Islet of Langerhans (tissue), 1 donor: ENCODE results near the gene STXBP2.
"Not testable (repeated sequence)": the region's sequence is repeated elsewhere in the genome, so short reads cannot be mapped to it uniquely, and the experiment has no call there.

Experiments used
- FAIRE-seq: peaks from one replicate; lab custom pipeline; 2011; peaks lifted over from hg19 to GRCh38; lab: Jason Lieb, UNC

STXBP2 gene

GRCh38 chr19:7635670-7636069, 1.2 kb upstream of the STXBP2 start:
- FAIRE-seq = no peak

GRCh38 chr19:7636317-7636690, 606 bp upstream of the STXBP2 start:
- no peak for FAIRE-seq

GRCh38 chr19:7637374-7638256, 705 bp downstream of the STXBP2 start:
- FAIRE-seq = no peak

GRCh38 chr19:7638802-7639465, 2.0 kb downstream of the STXBP2 start:
- FAIRE-seq = no peak

DNA sequence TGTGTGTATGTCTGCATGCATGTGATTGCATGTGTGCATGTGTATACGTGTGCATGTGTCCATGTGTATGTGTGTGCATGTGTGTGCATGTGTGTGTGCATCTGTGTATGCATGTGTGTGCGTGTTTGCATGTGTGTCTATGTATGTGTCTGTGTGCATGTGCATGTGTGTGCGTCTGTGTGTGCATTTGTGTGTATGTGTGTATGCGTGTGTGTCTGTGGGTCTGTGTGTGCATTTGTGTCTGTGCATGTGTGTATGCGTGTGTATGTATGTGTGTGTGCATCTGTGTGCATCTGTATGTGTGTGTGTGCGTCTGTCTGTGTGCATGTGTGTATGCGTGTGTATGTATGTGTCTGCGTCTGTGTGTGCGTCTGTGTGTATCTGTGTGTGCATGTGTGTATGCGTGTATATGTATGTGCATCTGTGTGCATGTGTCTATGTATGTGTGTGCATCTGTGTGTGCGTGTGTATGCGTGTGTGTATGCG, 3.0 kb downstream of the STXBP2 start:
- FAIRE-seq = no peak

DNA sequence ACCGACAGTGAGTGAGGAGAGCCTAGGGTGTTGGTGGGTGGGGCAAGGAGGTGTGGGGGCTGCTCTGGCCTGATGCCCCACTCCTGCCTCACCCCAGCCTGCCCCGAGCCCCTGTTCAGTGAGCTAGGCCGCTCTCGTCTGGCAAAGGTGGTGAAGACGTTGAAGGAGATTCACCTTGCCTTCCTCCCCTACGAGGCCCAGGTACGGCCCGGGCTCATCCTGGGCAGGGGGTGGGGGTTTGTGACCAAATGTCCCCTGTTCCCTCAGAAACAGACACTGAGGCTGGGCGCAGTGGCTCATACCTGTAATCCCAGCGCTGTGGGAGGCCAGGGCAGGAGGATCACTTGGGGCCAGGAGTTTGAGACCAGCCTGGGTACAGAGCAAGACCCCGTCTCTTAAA, 3.9 kb downstream of the STXBP2 start:
- no peak for FAIRE-seq

GRCh38 chr19:7641290-7642276, 4.7 kb downstream of the STXBP2 start:
- no peak for FAIRE-seq

DNA sequence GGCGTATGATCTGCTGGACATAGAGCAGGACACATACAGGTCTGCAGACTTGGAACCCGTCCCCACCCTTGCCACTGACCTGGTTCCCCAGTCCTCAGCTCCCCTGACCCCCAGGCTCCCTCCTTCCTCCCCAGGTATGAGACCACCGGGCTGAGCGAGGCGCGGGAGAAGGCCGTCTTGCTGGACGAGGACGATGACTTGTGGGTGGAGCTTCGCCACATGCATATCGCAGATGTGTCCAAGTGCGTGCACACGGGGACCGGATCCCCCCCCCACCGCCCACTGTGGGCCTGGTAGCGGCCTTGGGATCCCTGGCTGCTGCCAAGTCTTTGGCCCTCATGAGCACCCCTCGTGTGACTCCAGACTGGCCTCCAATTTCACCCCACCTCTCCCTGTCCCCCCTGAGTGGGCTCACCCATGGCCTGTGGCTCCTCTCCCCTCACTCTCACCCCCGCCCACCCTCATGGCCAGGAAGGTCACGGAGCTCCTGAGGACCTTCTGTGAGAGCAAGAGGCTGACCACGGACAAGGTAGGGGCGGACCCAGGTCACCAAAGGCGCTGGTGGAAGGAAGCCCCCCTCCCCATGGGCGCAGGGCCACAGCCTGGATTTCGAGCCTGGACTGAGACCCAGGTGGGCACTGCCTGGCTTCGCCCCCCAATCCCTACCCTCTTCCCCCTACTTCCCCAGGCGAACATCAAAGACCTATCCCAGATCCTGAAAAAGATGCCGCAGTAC, 5.6 kb downstream of the STXBP2 start:
- FAIRE-seq = no peak

DNA sequence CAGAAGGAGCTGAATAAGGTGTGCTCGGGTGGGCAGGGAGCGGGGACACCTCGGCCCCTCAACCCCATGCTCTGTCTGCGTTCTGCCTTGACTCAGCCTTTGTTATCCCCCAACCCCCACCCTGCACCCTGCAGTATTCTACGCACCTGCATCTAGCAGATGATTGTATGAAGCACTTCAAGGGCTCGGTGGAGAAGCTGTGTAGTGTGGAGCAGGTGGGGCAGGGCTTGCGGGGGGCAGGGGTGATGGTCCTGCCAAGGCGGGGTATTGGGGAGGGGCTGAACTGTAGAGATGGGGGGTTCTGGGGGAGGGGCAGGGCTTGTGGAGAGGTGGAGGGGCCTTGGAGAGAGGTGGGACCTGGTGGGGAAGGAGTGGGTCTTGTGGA, 6.1 kb downstream of the STXBP2 start:
- no peak for FAIRE-seq

- FAIRE-seq = not testable (repeated sequence)
Observed at GRCh38 chr19:7643629-7644549, 7.0 kb downstream of the STXBP2 start.

DNA sequence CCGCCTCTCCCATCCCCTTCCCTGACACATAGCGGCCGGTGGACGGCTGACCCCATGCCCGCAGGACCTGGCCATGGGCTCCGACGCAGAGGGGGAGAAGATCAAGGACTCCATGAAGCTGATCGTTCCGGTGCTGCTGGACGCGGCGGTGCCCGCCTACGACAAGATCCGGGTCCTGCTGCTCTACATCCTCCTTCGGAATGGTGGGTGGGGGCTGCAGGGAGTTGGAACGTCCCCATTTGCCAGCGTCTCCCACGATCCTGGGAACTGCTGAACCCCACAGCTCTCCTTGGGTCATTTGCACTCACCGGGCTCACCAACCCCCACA, 7.6 kb downstream of the STXBP2 start:
- FAIRE-seq = no peak

DNA sequence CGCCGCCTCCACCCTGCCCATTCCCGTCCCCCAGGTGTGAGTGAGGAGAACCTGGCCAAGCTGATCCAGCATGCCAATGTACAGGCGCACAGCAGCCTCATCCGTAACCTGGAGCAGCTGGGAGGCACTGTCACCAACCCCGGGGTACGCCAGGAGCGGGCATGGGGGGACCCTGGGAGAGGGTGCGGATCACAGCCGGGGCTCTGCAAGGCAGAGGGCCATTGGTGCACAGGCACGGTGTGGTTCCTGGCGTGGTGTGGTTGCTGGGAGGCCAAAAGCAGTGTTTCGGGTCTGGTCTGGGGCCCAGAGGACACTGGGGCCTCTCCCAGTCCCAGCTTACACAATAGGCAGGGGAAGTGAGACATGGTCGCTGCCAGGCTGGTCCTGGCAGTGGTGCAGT, 8.3 kb downstream of the STXBP2 start:
- no peak for FAIRE-seq

- FAIRE-seq = no peak
Observed at GRCh38 chr19:7645656-7646425, 8.9 kb downstream of the STXBP2 start.

- FAIRE-seq = no peak
Observed at GRCh38 chr19:7646426-7646700, 9.5 kb downstream of the STXBP2 start.

- FAIRE-seq = no peak
Observed at GRCh38 chr19:7647156-7647555, 10.2 kb downstream of the STXBP2 start.

GRCh38 chr19:7648265-7649014, 11.5 kb downstream of the STXBP2 start:
- no peak for FAIRE-seq

DNA sequence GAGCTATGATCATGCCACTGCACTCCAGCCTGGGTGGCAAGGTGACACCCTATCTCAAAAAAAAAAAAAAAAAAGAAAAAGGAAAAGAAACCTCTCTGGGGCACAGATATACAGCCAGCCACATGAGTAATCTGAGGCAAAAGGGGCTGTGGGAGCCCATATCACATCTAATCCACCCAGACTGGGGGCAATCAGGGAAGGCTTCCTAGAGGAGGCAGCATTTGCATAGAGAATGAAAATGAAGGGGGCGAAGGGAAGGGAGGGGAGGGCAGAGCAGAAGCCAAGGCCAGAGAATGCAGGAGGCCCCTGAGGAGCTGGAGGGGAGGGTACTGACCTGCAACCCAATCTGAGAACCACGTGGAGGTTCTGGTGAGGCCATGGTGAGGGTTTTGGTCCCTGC, 13.2 kb downstream of the STXBP2 start:
- FAIRE-seq = no peak

GRCh38 chr19:7652061-7652641, 15.2 kb downstream of the STXBP2 start:
- FAIRE-seq = peak; percentile 84

DNA sequence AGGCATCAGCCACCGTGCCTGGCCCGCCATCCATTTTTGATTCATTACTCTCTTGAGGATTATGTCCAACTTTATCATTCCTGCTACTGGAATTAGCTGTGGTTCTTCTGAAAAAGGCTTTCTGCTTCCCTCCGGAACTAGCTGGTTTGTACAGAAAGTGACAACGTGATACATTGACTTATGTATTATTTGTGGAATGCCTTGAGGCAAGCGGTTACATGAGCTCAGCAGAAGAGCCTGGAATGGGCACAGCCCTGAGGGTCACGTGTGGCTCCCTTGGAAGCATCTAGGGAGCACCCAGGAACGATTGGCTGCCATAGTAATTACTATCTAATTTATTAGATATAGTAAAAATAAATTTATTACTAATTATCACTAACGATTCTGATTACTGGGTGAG, 17.5 kb downstream of the STXBP2 start:
- no peak for FAIRE-seq
